ENCODE data around the gene SERINC5.
"Not testable (repeated sequence)": the region's sequence is repeated elsewhere in the genome, so short reads cannot be mapped to it uniquely, and the experiment has no call there.

SERINC5 gene

GRCh38 chr5:80172067-80172695, 83.7 kb downstream of the SERINC5 start:
- Histone ChIP-seq H3K4me1 (ENCODE audit: control insufficient read depth, insufficient read depth, low read length) (no peaks in the 10 kb centered on the region), H3K27me3 (ENCODE audit: control insufficient read depth in 1 of 2, insufficient read depth in 2 of 2, low read length in 2 of 2) (no peaks in the 10 kb centered on the region), H3K9ac (ENCODE audit: low read length in 2 of 2) (no peak overlapping the region), H3K36me3 (ENCODE audit: control insufficient read depth in 2 of 2, insufficient read depth in 2 of 2, low read length in 2 of 2) (peaks cover 14 to 16% of the 10 kb centered on the region in 2 donors), H3K9me3 (ENCODE audit: control insufficient read depth in 2 of 2, low read length in 2 of 2) (no peaks in the 10 kb centered on the region), H3K4me3 (ENCODE audit: low read length in 2 of 2) (no peak overlapping the region), H3K27ac (ENCODE audit: low read length) (no peak overlapping the region)

- Histone ChIP-seq H3K4me1 (ENCODE audit: control insufficient read depth, insufficient read depth, low read length) (no peaks in the 10 kb centered on the region), H3K9ac (ENCODE audit: low read length in 2 of 2) (no peak overlapping the region), H3K36me3 (ENCODE audit: control insufficient read depth in 2 of 2, insufficient read depth in 2 of 2, low read length in 2 of 2) (peaks cover 11 to 18% of the 10 kb centered on the region in 2 donors), H3K4me3 (ENCODE audit: low read length in 2 of 2) (no peak overlapping the region), H3K27ac (ENCODE audit: low read length) (no peak overlapping the region), H3K9me3 (ENCODE audit: control insufficient read depth in 2 of 2, low read length in 2 of 2) (no peaks in the 10 kb centered on the region), H3K27me3 (ENCODE audit: control insufficient read depth in 1 of 2, insufficient read depth in 2 of 2, low read length in 2 of 2) (no peaks in the 10 kb centered on the region)
Observed at GRCh38 chr5:80170117-80170535, 85.7 kb downstream of the SERINC5 start.

GRCh38 chr5:80168388-80169028, 87.3 kb downstream of the SERINC5 start:
- Histone ChIP-seq H3K9ac (ENCODE audit: low read length in 2 of 2) (no peak overlapping the region), H3K27me3 (ENCODE audit: control insufficient read depth in 1 of 2, insufficient read depth in 2 of 2, low read length in 2 of 2) (no peaks in the 10 kb centered on the region), H3K27ac (ENCODE audit: low read length) (no peak overlapping the region), H3K9me3 (ENCODE audit: control insufficient read depth in 2 of 2, low read length in 2 of 2) (no peaks in the 10 kb centered on the region), H3K4me1 (ENCODE audit: control insufficient read depth, insufficient read depth, low read length) (no peaks in the 10 kb centered on the region), H3K36me3 (ENCODE audit: control insufficient read depth in 2 of 2, insufficient read depth in 2 of 2, low read length in 2 of 2) (peaks cover 7 to 15% of the 10 kb centered on the region in 2 donors), H3K4me3 (ENCODE audit: low read length in 2 of 2) (no peak overlapping the region)

GRCh38 chr5:80165452-80165851, 90.4 kb downstream of the SERINC5 start:
- Histone ChIP-seq H3K36me3 (ENCODE audit: control insufficient read depth in 2 of 2, insufficient read depth in 2 of 2, low read length in 2 of 2) (peaks cover 7 to 15% of the 10 kb centered on the region in 2 donors), H3K4me1 (ENCODE audit: control insufficient read depth, insufficient read depth, low read length) (no peaks in the 10 kb centered on the region), H3K4me3 (ENCODE audit: low read length in 2 of 2) (no peak overlapping the region), H3K9me3 (ENCODE audit: control insufficient read depth in 2 of 2, low read length in 2 of 2) (no peaks in the 10 kb centered on the region), H3K27ac (ENCODE audit: low read length) (no peak overlapping the region), H3K27me3 (ENCODE audit: control insufficient read depth in 1 of 2, insufficient read depth in 2 of 2, low read length in 2 of 2) (no peaks in the 10 kb centered on the region), H3K9ac (ENCODE audit: low read length in 2 of 2) (no peak overlapping the region)

GRCh38 chr5:80161165-80161564, 94.7 kb downstream of the SERINC5 start:
- no peak overlapping the region for H3K9ac ChIP-seq (ENCODE audit: low read length in 2 of 2)
- peaks cover 4 to 8% of the 10 kb centered on the region in 2 donors for H3K36me3 ChIP-seq (ENCODE audit: control insufficient read depth in 2 of 2, insufficient read depth in 2 of 2, low read length in 2 of 2)
- H3K4me3 ChIP-seq (ENCODE audit: low read length in 2 of 2), result no peak overlapping the region
- H3K4me1 ChIP-seq (ENCODE audit: control insufficient read depth, insufficient read depth, low read length), result no peaks in the 10 kb centered on the region
- H3K9me3 ChIP-seq (ENCODE audit: control insufficient read depth in 2 of 2, low read length in 2 of 2), result no peaks in the 10 kb centered on the region
- H3K27me3 ChIP-seq (ENCODE audit: control insufficient read depth in 1 of 2, insufficient read depth in 2 of 2, low read length in 2 of 2), result no peaks in the 10 kb centered on the region
- no peak overlapping the region for H3K27ac ChIP-seq (ENCODE audit: low read length)

DNA sequence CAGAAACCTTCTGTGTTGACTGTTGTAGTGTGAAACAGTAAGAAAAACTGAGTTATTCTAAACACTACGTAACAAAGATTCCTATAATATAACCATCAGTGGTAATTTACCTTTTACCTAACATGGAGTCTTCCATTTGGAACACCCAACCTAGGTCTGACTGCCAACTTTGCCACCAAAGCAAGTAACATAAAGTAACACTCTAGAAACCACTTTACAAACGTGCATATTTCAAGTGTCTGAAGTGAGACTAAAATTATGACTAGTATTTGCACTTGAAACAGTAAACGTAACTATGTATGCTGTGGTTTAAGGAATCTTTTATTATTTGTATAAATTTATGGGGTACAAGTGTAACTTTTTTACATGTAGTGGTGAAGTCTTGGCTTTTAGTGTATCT, 95.6 kb downstream of the SERINC5 start:
- Histone ChIP-seq H3K4me3 (ENCODE audit: low read length in 2 of 2) (no peak overlapping the region), H3K36me3 (ENCODE audit: control insufficient read depth in 2 of 2, insufficient read depth in 2 of 2, low read length in 2 of 2) (peaks cover 4% of the 10 kb centered on the region in 2 donors), H3K27me3 (ENCODE audit: control insufficient read depth in 1 of 2, insufficient read depth in 2 of 2, low read length in 2 of 2) (no peaks in the 10 kb centered on the region), H3K9ac (ENCODE audit: low read length in 2 of 2) (no peak overlapping the region), H3K27ac (ENCODE audit: low read length) (no peak overlapping the region), H3K9me3 (ENCODE audit: control insufficient read depth in 2 of 2, low read length in 2 of 2) (no peaks in the 10 kb centered on the region), H3K4me1 (ENCODE audit: control insufficient read depth, insufficient read depth, low read length) (no peaks in the 10 kb centered on the region)

DNA sequence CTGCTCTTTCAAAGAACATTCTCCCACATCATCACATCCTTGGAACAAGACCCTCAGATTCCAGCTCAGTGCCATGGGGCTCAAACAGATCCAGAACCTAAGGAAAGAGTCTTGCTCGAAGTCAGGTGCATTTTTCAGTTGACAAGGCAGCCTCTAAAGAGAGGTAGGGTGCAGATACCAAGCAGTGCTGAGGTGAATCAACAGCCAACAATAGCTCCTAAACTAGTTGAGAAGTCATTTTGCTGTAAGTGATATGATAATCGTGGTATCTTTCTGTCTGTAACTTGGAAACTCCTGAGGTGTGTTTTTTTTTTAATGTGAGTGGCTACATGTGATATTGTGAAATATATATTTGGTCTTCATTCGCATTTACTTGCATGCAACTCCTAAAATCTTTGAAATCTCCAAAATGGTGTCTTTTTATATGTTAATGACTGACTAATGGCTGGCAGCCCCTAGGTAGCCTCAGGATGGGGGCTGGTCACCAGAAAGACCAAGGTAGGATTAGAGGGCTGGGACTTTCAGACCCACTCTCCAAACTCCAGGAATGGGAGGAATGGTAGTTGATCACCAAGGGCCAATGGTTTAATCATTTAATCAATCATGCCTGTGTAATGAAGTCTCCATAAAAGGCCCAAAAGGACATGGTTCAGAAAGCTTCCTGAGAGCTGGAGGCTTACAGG, 96.6 kb downstream of the SERINC5 start:
- H3K27me3 ChIP-seq (ENCODE audit: control insufficient read depth in 1 of 2, insufficient read depth in 2 of 2, low read length in 2 of 2), result no peaks in the 10 kb centered on the region
- H3K4me1 ChIP-seq (ENCODE audit: control insufficient read depth, insufficient read depth, low read length), result no peaks in the 10 kb centered on the region
- no peak overlapping the region for H3K4me3 ChIP-seq (ENCODE audit: low read length in 2 of 2)
- no peak overlapping the region for H3K9ac ChIP-seq (ENCODE audit: low read length in 2 of 2)
- H3K27ac ChIP-seq (ENCODE audit: low read length), result no peak overlapping the region
- peaks cover 4% of the 10 kb centered on the region in 2 donors for H3K36me3 ChIP-seq (ENCODE audit: control insufficient read depth in 2 of 2, insufficient read depth in 2 of 2, low read length in 2 of 2)
- no peaks in the 10 kb centered on the region for H3K9me3 ChIP-seq (ENCODE audit: control insufficient read depth in 2 of 2, low read length in 2 of 2)

DNA sequence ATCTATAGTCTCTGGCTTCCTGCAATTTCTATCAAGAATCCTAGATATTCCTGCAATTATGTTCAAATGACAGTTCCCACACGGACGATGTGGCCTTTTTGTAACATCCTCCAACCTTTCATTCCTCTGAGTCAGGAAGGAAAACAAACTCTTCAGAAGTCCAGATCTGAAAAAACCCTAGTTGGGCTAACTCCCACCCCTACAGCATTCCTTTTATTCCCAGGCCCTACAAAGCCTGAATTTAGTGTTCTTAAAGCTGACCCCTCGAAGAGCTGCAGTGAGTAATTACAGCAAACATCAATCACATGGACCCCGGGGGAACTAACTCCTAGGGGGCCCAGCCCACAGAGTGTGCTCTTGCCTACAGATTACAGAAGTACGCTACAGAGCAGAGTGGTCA, 99.7 kb downstream of the SERINC5 start:
- H3K27ac ChIP-seq (ENCODE audit: low read length), result no peak overlapping the region
- peaks cover 4% of the 10 kb centered on the region for H3K4me1 ChIP-seq (ENCODE audit: control insufficient read depth, insufficient read depth, low read length)
- no peaks in the 10 kb centered on the region for H3K27me3 ChIP-seq (ENCODE audit: control insufficient read depth in 1 of 2, insufficient read depth in 2 of 2, low read length in 2 of 2)
- no peaks in the 10 kb centered on the region for H3K9me3 ChIP-seq (ENCODE audit: control insufficient read depth in 2 of 2, low read length in 2 of 2)
- no peak overlapping the region for H3K4me3 ChIP-seq (ENCODE audit: low read length in 2 of 2)
- peaks cover 4 to 8% of the 10 kb centered on the region in 2 donors for H3K36me3 ChIP-seq (ENCODE audit: control insufficient read depth in 2 of 2, insufficient read depth in 2 of 2, low read length in 2 of 2)
- no peak overlapping the region for H3K9ac ChIP-seq (ENCODE audit: low read length in 2 of 2)

GRCh38 chr5:80154749-80155148, 101.1 kb downstream of the SERINC5 start:
- H3K4me3 ChIP-seq (ENCODE audit: low read length in 2 of 2), result no peak overlapping the region
- H3K27me3 ChIP-seq (ENCODE audit: control insufficient read depth in 1 of 2, insufficient read depth in 2 of 2, low read length in 2 of 2), result no peaks in the 10 kb centered on the region
- H3K36me3 ChIP-seq (ENCODE audit: control insufficient read depth in 2 of 2, insufficient read depth in 2 of 2, low read length in 2 of 2), result peaks cover 7 to 14% of the 10 kb centered on the region in 2 donors
- H3K4me1 ChIP-seq (ENCODE audit: control insufficient read depth, insufficient read depth, low read length), result peaks cover 4% of the 10 kb centered on the region
- no peaks in the 10 kb centered on the region for H3K9me3 ChIP-seq (ENCODE audit: control insufficient read depth in 2 of 2, low read length in 2 of 2)
- H3K9ac ChIP-seq (ENCODE audit: low read length in 2 of 2), result no peak overlapping the region
- no peak overlapping the region for H3K27ac ChIP-seq (ENCODE audit: low read length)

- H3K36me3 ChIP-seq (ENCODE audit: control insufficient read depth in 2 of 2, insufficient read depth in 2 of 2, low read length in 2 of 2), result peaks cover 7 to 16% of the 10 kb centered on the region in 2 donors
- not testable (repeated sequence) for H3K27ac ChIP-seq (ENCODE audit: low read length); H3K27me3 ChIP-seq (ENCODE audit: control insufficient read depth in 1 of 2, insufficient read depth in 2 of 2, low read length in 2 of 2); H3K4me1 ChIP-seq (ENCODE audit: control insufficient read depth, insufficient read depth, low read length); H3K9ac ChIP-seq (ENCODE audit: low read length in 2 of 2); H3K4me3 ChIP-seq (ENCODE audit: low read length in 2 of 2); H3K9me3 ChIP-seq (ENCODE audit: control insufficient read depth in 2 of 2, low read length in 2 of 2)
Observed at GRCh38 chr5:80154289-80154688, 101.6 kb downstream of the SERINC5 start.

Measured in stomach smooth muscle (tissue), 2 donors.